PFSK-1 (cell line): ENCODE results near the gene SETMAR.

Experiments used
- FOXP2 ChIP-seq: optimal IDR thresholded peaks from 2 replicates; pipeline ENCODE3; 2011; ENCODE audit warnings: borderline replicate concordance, control low read depth, inconsistent platforms; ENCODE audit not compliant: insufficient read depth; ENCODE audit errors: extremely low read length, extremely low read depth
- POLR2AphosphoS5 ChIP-seq: IDR thresholded peaks from 2 replicates; pipeline ENCODE4 v1.6.1; 2012; ENCODE audit warnings: low read depth, mild to moderate bottlenecking, control low read depth, low read length, moderate library complexity
- REST ChIP-seq, 2 experiments: IDR thresholded peaks; 2 replicates each; pipeline versions ENCODE4 v1.6.1 to v1.8.0; 2011 to 2012; ENCODE audit warnings: low read depth in 2 of 2, low read length in 2 of 2, control low read depth in 1 of 2, inconsistent platforms in 1 of 2, mild to moderate bottlenecking in 1 of 2, moderate library complexity in 1 of 2; ENCODE audit not compliant: insufficient read depth in 1 of 2
- SIN3A ChIP-seq: IDR thresholded peaks from 2 replicates; pipeline ENCODE4 v1.6.1; 2012; ENCODE audit warnings: mild to moderate bottlenecking, low read length, moderate library complexity, borderline replicate concordance; ENCODE audit not compliant: insufficient read depth
- TAF1 ChIP-seq: IDR thresholded peaks from 2 replicates; pipeline ENCODE4 v1.6.1; 2012; ENCODE audit warnings: low read length, control low read depth, borderline replicate concordance; ENCODE audit not compliant: insufficient read depth

The SETMAR gene

GRCh38 chr3:4332991-4333390 is 29.8 kb downstream of the SETMAR start:
- TF ChIP-seq REST (IDR thresholded peaks at IDR 0.05; ENCODE audit: insufficient read depth in 1 of 2, low read depth in 2 of 2, low read length in 2 of 2): no peak
- no peak for TF ChIP-seq FOXP2
- no peak for TF ChIP-seq POLR2AphosphoS5
- no peak for TF ChIP-seq TAF1
- no peak for TF ChIP-seq SIN3A

GRCh38 chr3:4334548-4334947 is 31.4 kb downstream of the SETMAR start:
- TF ChIP-seq TAF1 (no peak), POLR2AphosphoS5 (no peak), FOXP2 (no peak), SIN3A (no peak), REST (IDR thresholded peaks at IDR 0.05; ENCODE audit: insufficient read depth in 1 of 2, low read depth in 2 of 2, low read length in 2 of 2) (no peak)

- TF ChIP-seq SIN3A: no peak
- no peak for TF ChIP-seq POLR2AphosphoS5
- TF ChIP-seq TAF1: no peak
- no peak for TF ChIP-seq FOXP2
- TF ChIP-seq REST (IDR thresholded peaks at IDR 0.05; ENCODE audit: insufficient read depth in 1 of 2, low read depth in 2 of 2, low read length in 2 of 2): no peak
Measured at GRCh38 chr3:4335840-4336562, 32.8 kb downstream of the SETMAR start.

GRCh38 chr3:4336850-4337546 is 33.8 kb downstream of the SETMAR start:
- no peak for TF ChIP-seq REST (IDR thresholded peaks at IDR 0.05; ENCODE audit: insufficient read depth in 1 of 2, low read depth in 2 of 2, low read length in 2 of 2)
- no peak for TF ChIP-seq POLR2AphosphoS5
- TF ChIP-seq SIN3A: no peak
- TF ChIP-seq FOXP2: no peak
- TF ChIP-seq TAF1: no peak
